ENCODE results near the gene KRT7. TPM values are rescaled to one million over a fixed set of nuclear protein-coding genes. Genes with fewer than 3 reads are reported as not detected.

KRT7 gene
- total and polyA plus RNA-seq, 9 of the 15 experiments (the other 6 are each of a cell fraction or from before 2014, with no cell fraction given), result 1.4 TPM; not detected in 8

GRCh38 chr12:52279422-52280318, 46.6 kb downstream of the KRT7 start (continued):
- TF ChIP-seq ZNF395 (CRISPR knock-in tag; IDR thresholded peaks at IDR 0.05) (peak; percentile 86; the same call in 1 of the 2 replicates), PTTG1 (tag; IDR thresholded peaks at IDR 0.05; ENCODE audit: low read depth) (no peak)

GRCh38 chr12:52280319-52280795, 47.3 kb downstream of the KRT7 start:
- no peak overlapping the region; the same call in 2 of the 3 replicates for H3K27ac ChIP-seq (ENCODE audit: extremely low read depth, low read depth, low read length)
- TF ChIP-seq ATF1 (CRISPR knock-in tag; IDR thresholded peaks at IDR 0.05), result no peak
- peak; percentile 59 for TF ChIP-seq ATF1 (tag; IDR thresholded peaks at IDR 0.05)
- TF ChIP-seq CEBPB (tag; IDR thresholded peaks at IDR 0.05), result peak; percentile 69
- TF ChIP-seq FOXK1 (CRISPR knock-in tag; IDR thresholded peaks at IDR 0.05; ENCODE audit: borderline replicate concordance), result no peak
- TF ChIP-seq CEBPG (CRISPR knock-in tag; IDR thresholded peaks at IDR 0.05), result peak; percentile 93
- peak; percentile 96 to 99 for TF ChIP-seq CEBPG (tag; conservative IDR thresholded peaks at IDR 0.05 in 1 of 2, IDR thresholded peaks at IDR 0.05 in 1 of 2)
- peak; percentile 68; the same call in 1 of the 2 replicates for TF ChIP-seq TEAD4 (IDR thresholded peaks at IDR 0.05; ENCODE audit: low read length)
- no peak for TF ChIP-seq TEAD4 (CRISPR knock-in tag; IDR thresholded peaks at IDR 0.05; ENCODE audit: borderline replicate concordance)
- peak; percentile 30; the same call in 1 of the 2 replicates for TF ChIP-seq ARID1B (IDR thresholded peaks at IDR 0.05)
- no peak for TF ChIP-seq STAT5A (IDR thresholded peaks at IDR 0.05; ENCODE audit: borderline replicate concordance, low read length)
- TF ChIP-seq JUNB (CRISPR knock-in tag; conservative IDR thresholded peaks at IDR 0.05), result no peak
- no peak for TF ChIP-seq ZBTB17 (CRISPR knock-in tag; IDR thresholded peaks at IDR 0.05)
- TF ChIP-seq CBX5 (IDR thresholded peaks at IDR 0.05; ENCODE audit: borderline replicate concordance, low read depth), result no peak
- TF ChIP-seq ZNF695 (CRISPR knock-in tag; IDR thresholded peaks at IDR 0.05), result no peak

More at GRCh38 chr12:52280319-52280795, 47.3 kb downstream of the KRT7 start:
- Histone ChIP-seq H3K9ac (ENCODE audit: insufficient read depth in 1 of 2, low read depth in 2 of 2, low read length in 2 of 2) (no peak overlapping the region), H3K9me3 (replicated peaks; ENCODE audit: control insufficient read depth, insufficient read depth, low read depth, low read length) (no peaks in the 10 kb centered on the region), H3K4me3 (no peak overlapping the region), H3K9me1 (ENCODE audit: control insufficient read depth, insufficient read depth, low read length) (no peaks in the 10 kb centered on the region), H4K20me1 (replicated peaks; ENCODE audit: control insufficient read depth, insufficient read depth, low read length) (no peaks in the 10 kb centered on the region; the same call in 1 of the 2 replicates), H3K4me2 (ENCODE audit: insufficient read depth, low read length) (no peak overlapping the region), H3K79me2 (ENCODE audit: control insufficient read depth, insufficient read depth, low read length) (no peaks in the 10 kb centered on the region), H3K27me3 (ENCODE audit: control insufficient read depth in 2 of 2, insufficient read depth in 2 of 2, low read length in 2 of 2) (peaks cover 0 to 14% of the 10 kb centered on the region in 2 experiments; a peak in 2 of 5 replicates), H3K4me1 (replicated peaks in 1 of 2; ENCODE audit: control insufficient read depth in 2 of 2, insufficient read depth in 2 of 2, low read length in 2 of 2) (peaks cover 6 to 22% of the 10 kb centered on the region in 2 experiments; a peak in 4 of 5 replicates), H2AFZ (ENCODE audit: low read depth, low read length) (no peak overlapping the region), H3K36me3 (ENCODE audit: control insufficient read depth, insufficient read depth, low read length) (no peaks in the 10 kb centered on the region)
- ChIA-PET POLR2A (interaction anchor here (0.6 to 0.9 kb wide), 3 partner anchors 13 to 298 kb away, joined by 3 read pairs; no protein-coding TSS in a partner anchor), CTCF (ENCODE audit: low intra/inter-chr PET ratio) (no interaction called here)
- WGBS (ENCODE audit: insufficient coverage, low coverage, missing lambda C conversion rate), result 12% methylated on average over 3 of the region's 3 CpGs
- intact Hi-C loops (cut with micrococcal nuclease) (no loop called here), in situ Hi-C loops (cut with MboI) (no loop called here)
- no peak for FAIRE-seq
- DNase-seq (ENCODE audit: extremely low read depth in 1 of 4, low spot score in 3 of 4), result peak in 1 of 4 experiments; percentile 8
- ATAC-seq, result peak; percentile 68
- no TSS peak for BruUV-seq (replicated peaks)

All from K562 (cell line).